Vagina (tissue), 2 donors: ENCODE measurements around the gene DDX3X. TPM values are rescaled to one million over a fixed set of nuclear protein-coding genes. Genes with fewer than 3 reads are reported as not detected.

Source experiments
- DNase-seq, 2 donors: peaks; one replicate each; pipeline ENCODE4 v3.0.0-alpha.2; 2017; ENCODE audit errors: extremely low spot score in 2 of 2
- H3K27ac ChIP-seq: fragments of 200-600 bp; sonication (generic); one replicate; pipeline ENCODE4 v1.5.1; 2019
- H3K27me3 ChIP-seq: fragments of 200-600 bp; sonication (generic); one replicate; pipeline ENCODE4 v1.5.1; 2019
- H3K36me3 ChIP-seq, 2 donors: fragments of 200-600 bp; sonication (generic); one replicate each; pipeline ENCODE4 v1.5.1; 2017 to 2019
- H3K4me1 ChIP-seq: fragments of 200-600 bp; sonication (generic); one replicate; pipeline ENCODE4 v1.5.1; 2019
- H3K4me3 ChIP-seq, 2 donors: fragments of 200-600 bp; sonication (generic); 1 replicate in 1 of 2; 2 replicates in 1 of 2; pipeline ENCODE4 v1.5.1; 2016 to 2019
- H3K9me3 ChIP-seq: fragments of 200-600 bp; sonication (generic); one replicate; pipeline ENCODE4 v1.5.1; 2019
- POLR2A ChIP-seq, 2 donors: fragments of 450-650 bp; IDR thresholded peaks; one replicate each; pipeline ENCODE4 v1.6.1; 2017; ENCODE audit warnings: antibody characterized with exemption in 2 of 2, mild to moderate bottlenecking in 2 of 2, moderate library complexity in 2 of 2
- POLR2AphosphoS5 ChIP-seq, 2 donors: sonication (generic); formaldehyde crosslinking; IDR thresholded peaks; one replicate each; pipeline ENCODE4 v1.9.0; 2017; ENCODE audit warnings: antibody characterized with exemption in 2 of 2, mild to moderate bottlenecking in 2 of 2, low read depth in 1 of 2; ENCODE audit not compliant: insufficient read depth in 1 of 2
- intact Hi-C: fragments of 100-400 bp; cut with DNase I; formaldehyde crosslinking; loops from one replicate; pipeline ENCODE4 v1.15.1; 2023
- total RNA-seq: library from RNA; depleted of rRNA; stranded (reverse); fragments of >200 nt; gene quantifications from one replicate; pipeline ENCODE4 v1.2.3, GENCODE V29; 2016
- TF ChIP-seq, protein P1 (sequence below), 3 experiments: fragments of 450-650 bp in 2 of 3; fragments of 200-600 bp in 1 of 3; sonication (generic) in 1 of 3; IDR thresholded peaks; one replicate each; pipeline ENCODE4 v1.5.1; 2017 to 2019; ENCODE audit warnings: antibody characterized with exemption in 3 of 3, mild to moderate bottlenecking in 2 of 3, moderate library complexity in 2 of 3

DDX3X gene
- total RNA-seq, 1 donor from 2014 or later = 202 TPM

- H3K36me3 ChIP-seq = no peaks in the 10 kb centered on the region
- no peaks in the 10 kb centered on the region for H3K9me3 ChIP-seq
- no peak overlapping the region for H3K4me3 ChIP-seq
- DNase-seq = no peak
- H3K27me3 ChIP-seq = no peaks in the 10 kb centered on the region
- no peak for TF ChIP-seq POLR2A (IDR thresholded peaks at IDR 0.05)
- TF ChIP-seq POLR2AphosphoS5 (IDR thresholded peaks at IDR 0.05; ENCODE audit: insufficient read depth in 1 of 2, low read depth in 1 of 2) = no peak
- TF ChIP-seq, protein P1, sequence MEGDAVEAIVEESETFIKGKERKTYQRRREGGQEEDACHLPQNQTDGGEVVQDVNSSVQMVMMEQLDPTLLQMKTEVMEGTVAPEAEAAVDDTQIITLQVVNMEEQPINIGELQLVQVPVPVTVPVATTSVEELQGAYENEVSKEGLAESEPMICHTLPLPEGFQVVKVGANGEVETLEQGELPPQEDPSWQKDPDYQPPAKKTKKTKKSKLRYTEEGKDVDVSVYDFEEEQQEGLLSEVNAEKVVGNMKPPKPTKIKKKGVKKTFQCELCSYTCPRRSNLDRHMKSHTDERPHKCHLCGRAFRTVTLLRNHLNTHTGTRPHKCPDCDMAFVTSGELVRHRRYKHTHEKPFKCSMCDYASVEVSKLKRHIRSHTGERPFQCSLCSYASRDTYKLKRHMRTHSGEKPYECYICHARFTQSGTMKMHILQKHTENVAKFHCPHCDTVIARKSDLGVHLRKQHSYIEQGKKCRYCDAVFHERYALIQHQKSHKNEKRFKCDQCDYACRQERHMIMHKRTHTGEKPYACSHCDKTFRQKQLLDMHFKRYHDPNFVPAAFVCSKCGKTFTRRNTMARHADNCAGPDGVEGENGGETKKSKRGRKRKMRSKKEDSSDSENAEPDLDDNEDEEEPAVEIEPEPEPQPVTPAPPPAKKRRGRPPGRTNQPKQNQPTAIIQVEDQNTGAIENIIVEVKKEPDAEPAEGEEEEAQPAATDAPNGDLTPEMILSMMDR (IDR thresholded peaks at IDR 0.05) = no peak
- no peak overlapping the region for H3K27ac ChIP-seq
- no peaks in the 10 kb centered on the region for H3K4me1 ChIP-seq
- intact Hi-C loops = no loop called here
Measured at GRCh38 chrX:41293269-41293668, 40.7 kb upstream of the DDX3X start.

- no peaks in the 10 kb centered on the region for H3K36me3 ChIP-seq
- H3K27me3 ChIP-seq = no peaks in the 10 kb centered on the region
- intact Hi-C loops = no loop called here
- H3K4me1 ChIP-seq = peaks cover 14% of the 10 kb centered on the region
- H3K4me3 ChIP-seq = no peak overlapping the region
- TF ChIP-seq POLR2AphosphoS5 (IDR thresholded peaks at IDR 0.05; ENCODE audit: insufficient read depth in 1 of 2, low read depth in 1 of 2) = peak in 1 of 2 donors; percentile 9
- TF ChIP-seq, protein P1 (IDR thresholded peaks at IDR 0.05) = no peak
- no peak overlapping the region for H3K27ac ChIP-seq
- DNase-seq = no peak
- H3K9me3 ChIP-seq = no peaks in the 10 kb centered on the region
Measured at GRCh38 chrX:41300758-41301437, 33.1 kb upstream of the DDX3X start.

DNA sequence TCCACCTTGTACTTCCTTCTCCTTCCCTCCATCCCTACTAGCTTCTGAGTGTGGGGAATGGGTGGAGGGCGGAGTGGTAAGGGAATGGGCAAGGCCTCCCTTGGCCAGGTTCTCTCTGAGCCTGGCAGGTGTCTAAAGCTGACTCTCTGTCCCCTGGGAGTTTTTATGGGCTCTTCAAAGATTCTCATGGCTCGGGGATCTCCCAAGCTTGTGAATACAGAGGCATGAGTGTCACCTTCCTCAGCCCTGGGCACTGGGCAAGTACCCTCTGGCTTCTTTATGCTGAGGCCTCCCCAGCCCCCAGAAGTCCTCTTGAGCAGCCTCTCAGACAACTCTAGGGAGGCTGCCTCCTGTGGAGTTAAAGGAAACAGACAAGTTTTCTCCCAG lies 32.5 kb upstream of the DDX3X start:
- no peaks in the 10 kb centered on the region for H3K36me3 ChIP-seq
- H3K27me3 ChIP-seq = no peaks in the 10 kb centered on the region
- intact Hi-C loops = no loop called here
- TF ChIP-seq POLR2AphosphoS5 (IDR thresholded peaks at IDR 0.05; ENCODE audit: insufficient read depth in 1 of 2, low read depth in 1 of 2) (no peak), POLR2A (IDR thresholded peaks at IDR 0.05) (no peak)
- TF ChIP-seq, protein P1 (IDR thresholded peaks at IDR 0.05) = no peak
- DNase-seq = no peak
- H3K9me3 ChIP-seq = no peaks in the 10 kb centered on the region
- no peak overlapping the region for H3K27ac ChIP-seq
- H3K4me3 ChIP-seq = no peak overlapping the region
- peaks cover 14% of the 10 kb centered on the region for H3K4me1 ChIP-seq

GRCh38 chrX:41302370-41302769 lies 31.6 kb upstream of the DDX3X start:
- DNase-seq = no peak
- no peaks in the 10 kb centered on the region for H3K36me3 ChIP-seq
- no peak overlapping the region for H3K27ac ChIP-seq
- no peaks in the 10 kb centered on the region for H3K9me3 ChIP-seq
- no peak for TF ChIP-seq POLR2AphosphoS5 (IDR thresholded peaks at IDR 0.05; ENCODE audit: insufficient read depth in 1 of 2, low read depth in 1 of 2)
- no peak for TF ChIP-seq POLR2A (IDR thresholded peaks at IDR 0.05)
- H3K4me1 ChIP-seq = peaks cover 14% of the 10 kb centered on the region
- no peaks in the 10 kb centered on the region for H3K27me3 ChIP-seq
- no peak overlapping the region for H3K4me3 ChIP-seq
- intact Hi-C loops = no loop called here

- H3K9me3 ChIP-seq = no peaks in the 10 kb centered on the region
- H3K27me3 ChIP-seq = no peaks in the 10 kb centered on the region
- peaks cover 14% of the 10 kb centered on the region for H3K4me1 ChIP-seq
- TF ChIP-seq POLR2A (IDR thresholded peaks at IDR 0.05) = no peak
- TF ChIP-seq, protein P1 (IDR thresholded peaks at IDR 0.05) = no peak
- intact Hi-C loops = no loop called here
- H3K4me3 ChIP-seq = no peak overlapping the region
- no peak for DNase-seq
- no peak overlapping the region for H3K27ac ChIP-seq
- no peaks in the 10 kb centered on the region for H3K36me3 ChIP-seq
Measured at GRCh38 chrX:41303013-41303412, 30.9 kb upstream of the DDX3X start.
